IPS-20b (cell line): Measurements from ENCODE around the gene SNAPC2.
"Not testable (repeated sequence)": the region's sequence is repeated elsewhere in the genome, so short reads cannot be mapped to it uniquely, and the experiment has no call there.

Experiments
- H3K27ac ChIP-seq: one replicate; pipeline ENCODE4 v1.5.1; 2013; ENCODE audit warnings: low read length
- H3K27me3 ChIP-seq: 2 replicates; pipeline ENCODE4 v1.6.1; 2013; ENCODE audit warnings: mild to moderate bottlenecking, low read length, inconsistent platforms; ENCODE audit not compliant: insufficient read depth
- H3K36me3 ChIP-seq: 2 replicates; pipeline ENCODE4 v1.6.1; 2013; ENCODE audit warnings: low read depth, mild to moderate bottlenecking, inconsistent platforms, low read length, moderate library complexity; ENCODE audit not compliant: insufficient read depth
- H3K4me1 ChIP-seq: 2 replicates; pipeline ENCODE4 v1.6.1; 2013; ENCODE audit warnings: mild to moderate bottlenecking, control low read depth, inconsistent platforms, low read length, moderate library complexity; ENCODE audit not compliant: insufficient read depth
- H3K4me3 ChIP-seq: 2 replicates; pipeline ENCODE4 v1.5.1; 2013; ENCODE audit warnings: mild to moderate bottlenecking, low read length, inconsistent platforms
- H3K9ac ChIP-seq: 2 replicates; pipeline ENCODE4 v1.6.1; 2013; ENCODE audit warnings: low read depth, mild to moderate bottlenecking, inconsistent platforms, low read length, moderate library complexity
- H3K9me3 ChIP-seq: 2 replicates; pipeline ENCODE4 v1.6.1; 2013; ENCODE audit warnings: mild to moderate bottlenecking, low read depth, low read length, inconsistent platforms; ENCODE audit not compliant: insufficient read depth

The SNAPC2 gene

GRCh38 chr19:7926021-7926726 is 6.0 kb downstream of the SNAPC2 start, which contains the start of gene CTXN1:
CTXN1 (minus strand) TSS chr19:7926135; CDS start chr19:7925538, 597 bp downstream.
- no peaks in the 10 kb centered on the region for H3K9me3 ChIP-seq
- H3K27me3 ChIP-seq = no peaks in the 10 kb centered on the region
- peak within 1 kb of the TSS; percentile 68 for H3K4me3 ChIP-seq
- no peaks in the 10 kb centered on the region; the same call in 1 of the 2 replicates for H3K4me1 ChIP-seq
- H3K9ac ChIP-seq = peak within 1 kb of the TSS; percentile 55; the same call in 1 of the 2 replicates
- H3K27ac ChIP-seq = no peak within 1 kb of the TSS
- H3K36me3 ChIP-seq = peaks cover 20% of the 10 kb centered on the region

DNA sequence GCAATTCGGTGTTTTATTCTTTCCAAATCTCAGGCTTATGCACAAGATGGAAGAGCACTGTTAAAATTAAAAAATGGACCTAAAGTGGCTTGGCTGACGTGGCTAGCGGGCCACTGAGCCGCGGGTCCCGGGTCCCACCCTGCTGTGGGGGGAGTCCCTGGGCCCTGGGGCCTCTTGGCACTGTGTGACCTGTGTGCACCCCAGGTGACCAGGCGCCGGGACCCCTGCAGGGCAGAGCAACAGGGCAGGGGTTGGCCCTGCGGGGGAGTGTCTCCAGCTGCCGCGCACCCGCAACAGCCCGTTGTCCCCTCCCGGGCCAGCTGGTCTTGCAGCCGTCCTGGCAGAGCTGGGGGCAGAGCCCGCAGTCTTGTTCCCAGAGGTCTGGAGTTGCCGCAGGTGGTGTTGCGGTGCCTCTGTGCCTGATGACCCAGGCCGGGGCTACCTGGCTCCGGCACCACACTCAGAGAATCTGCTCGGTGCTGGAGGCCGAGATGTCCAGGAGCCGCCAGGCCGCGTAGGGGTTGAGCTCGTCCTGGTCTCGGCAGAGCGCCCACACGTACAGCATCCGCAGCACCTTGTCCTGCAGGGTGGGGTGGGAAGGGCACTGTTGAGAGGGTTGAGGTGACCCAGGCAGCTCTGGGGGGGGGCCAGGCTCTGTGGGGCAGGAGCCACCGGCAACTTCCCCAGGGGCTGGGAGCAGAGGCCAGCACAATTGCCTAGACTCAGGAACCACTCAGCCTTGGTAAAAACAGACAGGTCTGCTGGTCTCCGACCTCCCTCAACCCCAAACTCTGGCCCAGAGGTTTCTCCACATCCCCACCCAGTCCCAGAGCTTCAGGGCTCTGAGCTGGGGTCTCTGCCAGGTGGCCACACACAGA is 6.8 kb downstream of the SNAPC2 start:
- H3K4me1 ChIP-seq = no peaks in the 10 kb centered on the region; the same call in 1 of the 2 replicates
- no peak overlapping the region; the same call in 1 of the 2 replicates for H3K9ac ChIP-seq
- H3K9me3 ChIP-seq = no peaks in the 10 kb centered on the region
- peaks cover 26% of the 10 kb centered on the region for H3K36me3 ChIP-seq
- peak overlapping the region; percentile 68; the same call in 1 of the 2 replicates for H3K4me3 ChIP-seq
- H3K27me3 ChIP-seq = no peaks in the 10 kb centered on the region
- no peak overlapping the region for H3K27ac ChIP-seq

- no peaks in the 10 kb centered on the region for H3K27me3 ChIP-seq
- peaks cover 28% of the 10 kb centered on the region for H3K36me3 ChIP-seq
- no peaks in the 10 kb centered on the region for H3K9me3 ChIP-seq
- H3K9ac ChIP-seq = no peak overlapping the region
- no peaks in the 10 kb centered on the region; the same call in 1 of the 2 replicates for H3K4me1 ChIP-seq
- no peak overlapping the region for H3K27ac ChIP-seq
- no peak overlapping the region for H3K4me3 ChIP-seq
Observed at GRCh38 chr19:7927605-7928333, 7.6 kb downstream of the SNAPC2 start.

DNA sequence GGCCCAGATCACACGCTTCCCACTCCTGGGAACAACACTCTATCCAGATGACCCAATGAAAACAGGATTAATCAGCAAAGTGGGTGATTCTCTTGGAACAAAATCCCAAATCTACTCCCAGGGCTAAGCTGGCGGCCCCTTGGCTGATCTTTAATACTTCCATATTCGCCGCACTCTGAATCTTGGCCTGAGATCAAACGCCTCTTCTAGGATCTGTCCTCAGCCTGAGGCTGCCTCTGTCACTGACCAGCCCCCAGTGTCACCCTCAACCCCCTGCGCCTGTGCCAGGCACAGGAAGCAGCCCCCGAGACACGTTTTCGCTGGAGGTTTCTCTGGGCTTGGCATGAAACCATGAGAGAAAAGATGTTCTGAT is 8.2 kb downstream of the SNAPC2 start:
- peaks cover 34% of the 10 kb centered on the region for H3K36me3 ChIP-seq
- no peak overlapping the region for H3K4me3 ChIP-seq
- H3K27ac ChIP-seq = no peak overlapping the region
- no peaks in the 10 kb centered on the region for H3K9me3 ChIP-seq
- no peaks in the 10 kb centered on the region for H3K27me3 ChIP-seq
- H3K9ac ChIP-seq = no peak overlapping the region
- no peaks in the 10 kb centered on the region; the same call in 1 of the 2 replicates for H3K4me1 ChIP-seq

GRCh38 chr19:7928741-7929701 is 8.9 kb downstream of the SNAPC2 start:
- Histone ChIP-seq H3K27me3 (no peaks in the 10 kb centered on the region), H3K36me3 (peaks cover 41% of the 10 kb centered on the region), H3K4me1 (no peaks in the 10 kb centered on the region; the same call in 1 of the 2 replicates), H3K4me3 (no peak overlapping the region), H3K27ac (no peak overlapping the region), H3K9ac (no peak overlapping the region), H3K9me3 (no peaks in the 10 kb centered on the region)

DNA sequence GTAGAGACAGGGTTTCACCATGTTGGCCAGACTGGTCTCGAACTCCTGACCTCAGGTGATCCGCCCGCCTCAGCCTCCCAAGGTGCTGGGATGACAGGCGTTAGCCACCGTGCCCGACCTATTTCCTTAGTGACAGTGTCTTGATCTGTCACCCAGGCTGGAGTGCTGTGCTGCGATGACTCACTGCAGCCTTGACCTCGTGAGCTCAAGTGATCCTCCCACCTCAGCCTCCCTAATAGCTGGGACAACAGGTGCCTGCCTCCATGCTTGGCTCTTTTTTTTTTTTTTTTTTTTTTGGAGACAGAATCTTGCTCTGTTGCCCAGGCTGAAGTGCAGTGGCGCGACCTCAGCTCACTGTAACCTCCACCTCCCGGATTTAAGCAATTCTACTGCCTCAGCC is 9.9 kb downstream of the SNAPC2 start:
- H3K9ac ChIP-seq, H3K4me3 ChIP-seq, H3K4me1 ChIP-seq, H3K27me3 ChIP-seq, H3K9me3 ChIP-seq, H3K27ac ChIP-seq: not testable (repeated sequence)
- peaks cover 47% of the 10 kb centered on the region for H3K36me3 ChIP-seq

- H3K9ac ChIP-seq = no peak overlapping the region
- peaks cover 55% of the 10 kb centered on the region for H3K36me3 ChIP-seq
- H3K4me3 ChIP-seq = no peak overlapping the region
- no peaks in the 10 kb centered on the region for H3K9me3 ChIP-seq
- no peaks in the 10 kb centered on the region; the same call in 1 of the 2 replicates for H3K4me1 ChIP-seq
- no peak overlapping the region for H3K27ac ChIP-seq
- no peaks in the 10 kb centered on the region for H3K27me3 ChIP-seq
Observed at GRCh38 chr19:7930765-7931164, 10.6 kb downstream of the SNAPC2 start.

DNA sequence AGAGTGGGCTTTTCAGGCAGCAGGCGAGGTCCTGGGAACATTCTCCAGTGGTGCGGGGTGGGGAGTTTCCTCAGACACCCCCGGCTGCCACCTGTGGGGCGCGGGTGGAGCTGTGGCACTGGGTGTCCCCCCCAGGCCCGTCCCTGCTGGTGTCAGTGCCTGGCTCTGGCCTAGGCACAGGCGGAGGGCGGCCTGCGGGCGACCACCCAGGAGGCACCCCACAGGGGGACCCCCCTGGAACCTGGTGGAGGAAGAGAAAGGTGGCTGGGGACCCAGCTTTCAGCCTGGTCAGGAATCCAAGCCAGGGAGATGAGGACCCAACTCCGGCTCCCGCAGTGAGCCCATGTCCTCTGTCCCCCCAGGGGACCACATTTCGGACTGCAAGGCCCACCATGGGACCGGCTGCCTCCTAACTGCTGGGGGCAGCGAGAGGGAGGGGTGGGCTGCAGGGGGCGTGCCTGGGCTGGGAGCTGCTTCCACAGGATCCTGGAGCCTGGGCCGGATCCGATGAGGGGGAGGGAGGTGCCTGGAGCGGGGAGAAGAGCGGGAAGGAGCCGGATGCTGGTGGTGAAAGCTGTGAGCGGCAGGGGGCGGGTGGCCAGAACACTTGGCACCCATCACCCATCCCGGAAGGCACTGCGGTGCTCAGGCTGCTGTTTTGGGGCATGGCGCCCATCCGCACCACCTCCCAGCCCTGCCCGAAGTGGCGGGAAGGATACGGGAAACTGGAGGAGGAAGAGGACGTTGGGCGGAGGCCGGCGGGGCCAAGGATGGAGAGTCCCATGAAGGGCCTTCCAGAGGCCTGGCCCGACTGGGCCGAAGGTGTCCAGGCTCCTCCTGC is 11.3 kb downstream of the SNAPC2 start:
- peaks cover 61% of the 10 kb centered on the region for H3K36me3 ChIP-seq
- no peaks in the 10 kb centered on the region for H3K27me3 ChIP-seq
- H3K4me3 ChIP-seq = no peak overlapping the region
- no peaks in the 10 kb centered on the region for H3K9me3 ChIP-seq
- no peak overlapping the region for H3K9ac ChIP-seq
- H3K27ac ChIP-seq = no peak overlapping the region
- H3K4me1 ChIP-seq = no peaks in the 10 kb centered on the region; the same call in 1 of the 2 replicates

DNA sequence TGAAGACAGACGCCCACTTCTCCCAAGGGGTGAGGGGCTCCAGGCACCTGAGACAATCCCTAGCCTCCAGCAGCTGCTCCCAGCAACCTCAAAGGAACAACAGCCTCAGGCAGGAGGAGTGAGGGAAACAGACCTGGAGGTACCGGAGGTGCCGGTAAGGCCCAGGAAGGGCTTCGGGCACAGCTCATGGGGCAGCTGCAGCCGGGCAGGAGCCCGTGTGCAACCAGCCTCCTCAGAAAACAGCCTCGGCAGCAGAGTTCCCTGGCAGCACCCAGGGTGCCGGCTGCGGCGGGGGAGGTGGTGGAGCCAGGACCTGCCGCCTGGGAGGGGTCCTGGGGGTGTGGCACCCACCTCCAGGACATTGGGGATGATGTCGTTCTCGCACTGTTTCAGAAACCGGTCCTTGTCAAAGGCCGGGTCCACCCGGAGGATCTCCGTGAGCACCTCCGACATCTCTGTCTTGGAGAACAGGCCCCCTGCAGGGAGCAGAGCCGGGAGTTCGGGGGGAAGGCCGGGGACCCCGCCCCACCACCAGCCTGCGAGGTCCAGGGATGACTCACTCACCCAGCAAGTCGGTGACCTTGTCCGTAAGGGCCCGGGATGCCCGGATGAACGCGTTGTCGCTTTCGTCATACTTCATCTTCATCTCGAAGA is 12.3 kb downstream of the SNAPC2 start:
- Histone ChIP-seq H3K9ac (no peak overlapping the region), H3K4me3 (no peak overlapping the region), H3K9me3 (no peaks in the 10 kb centered on the region), H3K36me3 (peaks cover 71% of the 10 kb centered on the region), H3K27me3 (no peaks in the 10 kb centered on the region), H3K4me1 (no peaks in the 10 kb centered on the region), H3K27ac (no peak overlapping the region)

DNA sequence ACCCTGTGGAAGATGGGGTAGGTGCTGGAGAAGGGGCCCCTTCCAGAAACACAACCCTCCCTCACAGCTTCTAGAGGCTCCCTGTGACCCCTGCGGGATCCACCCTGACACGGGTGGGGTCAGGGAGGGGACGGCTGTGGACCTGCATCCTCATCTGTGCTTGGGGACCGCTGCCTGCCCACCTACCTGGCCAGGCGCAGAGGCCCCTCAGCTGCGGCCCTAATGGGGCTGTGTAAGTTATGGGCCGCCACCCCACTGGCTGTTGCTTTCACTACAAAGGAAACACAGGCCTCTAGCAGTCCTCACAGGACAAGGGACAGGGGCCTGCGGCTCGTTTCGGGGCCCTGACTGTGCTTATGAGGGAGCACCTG is 12.8 kb downstream of the SNAPC2 start:
- Histone ChIP-seq H3K36me3 (peaks cover 76% of the 10 kb centered on the region), H3K27me3 (no peaks in the 10 kb centered on the region), H3K4me3 (no peak overlapping the region), H3K4me1 (no peaks in the 10 kb centered on the region), H3K9me3 (no peaks in the 10 kb centered on the region), H3K27ac (no peak overlapping the region), H3K9ac (no peak overlapping the region)
